GM12878 (cell line): ENCODE results near the gene OLFM1. TPM values are rescaled to one million over a fixed set of nuclear protein-coding genes. Genes with fewer than 3 reads are reported as not detected.

ENCODE experiments used
- ATAC-seq: fragments of 200-7000 bp; cut with Tn5 transposase; 3 replicates; pipeline ENCODE4 v1.9.1; 2020; ENCODE audit warnings: mild to moderate bottlenecking, moderate library complexity
- BruUV-seq: library from RNA; stranded (reverse); fragments of 400-500 nt; replicated peaks from 2 replicates; lab custom pipeline; 2021; lab: Mats Ljungman, UMichigan
- CTCF ChIA-PET: fragments of 300-600 bp; sonication (Branson Sonifier 250); formaldehyde crosslinking; extraction: SDS; loops from one replicate; lab custom pipeline; 2021; ENCODE audit warnings: inconsistent platforms; lab: Yijun Ruan, JAX
- POLR2A ChIA-PET: fragments of 350-600 bp; formaldehyde crosslinking; extraction: SDS; loops from one replicate; lab custom pipeline; 2021; ENCODE audit warnings: inconsistent platforms; lab: Charles Lee
- RAD21 ChIA-PET: fragments of 300-600 bp; sonication (Branson Sonifier 250); formaldehyde crosslinking; loops from one replicate; lab custom pipeline; 2023; ENCODE audit warnings: antibody characterized with exemption; ENCODE audit not compliant: unreplicated experiment; lab: Charles Lee
- SMC1A ChIA-PET: fragments of 300-600 bp; sonication (Branson Sonifier 250); formaldehyde crosslinking; loops from one replicate; lab custom pipeline; 2023; ENCODE audit not compliant: unreplicated experiment, uncharacterized antibody; lab: Charles Lee
- DNase-seq: peaks from one replicate; pipeline ENCODE4 v3.0.0-alpha.2; 2011; ENCODE audit warnings: low read depth, low spot score
- FAIRE-seq: peaks from 3 replicates; lab custom pipeline; 2011; peaks lifted over from hg19 to GRCh38; lab: Jason Lieb, UNC
- H2AFZ ChIP-seq: 2 replicates; pipeline ENCODE4 v1.6.0; 2011; ENCODE audit warnings: low read depth, low read length, control low read depth; ENCODE audit not compliant: control insufficient read depth
- H3K27ac ChIP-seq: 2 replicates; pipeline ENCODE4 v1.5.1; 2011; ENCODE audit warnings: control low read depth; ENCODE audit not compliant: control insufficient read depth, insufficient read depth
- H3K27me3 ChIP-seq, 2 experiments: replicated peaks in 1 of 2; 2 replicates each; pipeline versions ENCODE4 v1.6.0 to v1.6.1; 2011; ENCODE audit warnings: low read length in 1 of 2; ENCODE audit not compliant: control insufficient read depth in 2 of 2, insufficient read depth in 2 of 2
- H3K36me3 ChIP-seq, 2 experiments: 2 replicates each; pipeline ENCODE4 v1.5.1; 2011; ENCODE audit warnings: low read length in 1 of 2; ENCODE audit not compliant: control insufficient read depth in 2 of 2, insufficient read depth in 2 of 2
- H3K4me1 ChIP-seq: 2 replicates; pipeline ENCODE4 v1.6.1; 2011; ENCODE audit warnings: mild to moderate bottlenecking, low read length, moderate library complexity, mixed read lengths; ENCODE audit not compliant: control insufficient read depth, insufficient read depth
- H3K4me2 ChIP-seq: 2 replicates; pipeline ENCODE4 v1.6.0; 2011; ENCODE audit warnings: control low read depth; ENCODE audit not compliant: control insufficient read depth, insufficient read depth
- H3K4me3 ChIP-seq: fragments of 200-600 bp; sonication (generic); 2 replicates; pipeline ENCODE4 v1.5.1; 2016
- H3K79me2 ChIP-seq: 2 replicates; pipeline ENCODE4 v1.6.0; 2011; ENCODE audit warnings: low read length; ENCODE audit not compliant: control insufficient read depth, insufficient read depth
- H3K9ac ChIP-seq: 2 replicates; pipeline ENCODE4 v1.8.0; 2011; ENCODE audit warnings: low read length, control low read depth, mixed read lengths; ENCODE audit not compliant: control insufficient read depth, insufficient read depth
- H3K9me3 ChIP-seq: replicated peaks from 3 replicates; pipeline ENCODE4 v1.5.1; 2011; ENCODE audit warnings: mild to moderate bottlenecking, low read length; ENCODE audit not compliant: control insufficient read depth, insufficient read depth
- H4K20me1 ChIP-seq: 2 replicates; pipeline ENCODE4 v1.6.0; 2011; ENCODE audit not compliant: control insufficient read depth, insufficient read depth
- BCL3 ChIP-seq: IDR thresholded peaks from 2 replicates; pipeline ENCODE4 v1.6.1; 2011; ENCODE audit warnings: borderline replicate concordance, low read depth, mild to moderate bottlenecking, moderate library complexity, low read length; ENCODE audit not compliant: insufficient read depth, poor library complexity, severe bottlenecking
- BMI1 ChIP-seq: fragments of 450-650 bp; IDR thresholded peaks from 2 replicates; pipeline ENCODE4 v1.6.1; 2016; ENCODE audit warnings: mild to moderate bottlenecking, moderate library complexity, borderline replicate concordance
- ETV6 ChIP-seq, 2 experiments: fragments of 450-650 bp in 1 of 2; IDR thresholded peaks in 1 of 2; conservative IDR thresholded peaks in 1 of 2; 2 replicates each; pipeline ENCODE4 v1.6.1; 2014; ENCODE audit warnings: antibody characterized with exemption in 1 of 2, borderline replicate concordance in 1 of 2, low read depth in 1 of 2, mild to moderate bottlenecking in 1 of 2, moderate library complexity in 1 of 2
- FOXM1 ChIP-seq: IDR thresholded peaks from 2 replicates; pipeline ENCODE4 v1.6.1; 2012; ENCODE audit warnings: low read depth, mild to moderate bottlenecking, inconsistent platforms, low read length, moderate library complexity
- HDGF ChIP-seq: fragments of 450-650 bp; IDR thresholded peaks from 2 replicates; pipeline ENCODE4 v1.6.1; 2016; ENCODE audit warnings: antibody characterized with exemption
- KLF5 ChIP-seq: fragments of 450-650 bp; IDR thresholded peaks from 2 replicates; pipeline ENCODE4 v1.6.1; 2014; ENCODE audit warnings: mild to moderate bottlenecking; ENCODE audit not compliant: partially characterized antibody
- MTA2 ChIP-seq: fragments of 450-650 bp; IDR thresholded peaks from 2 replicates; pipeline ENCODE4 v1.6.1; 2016; ENCODE audit warnings: low read depth, mild to moderate bottlenecking, moderate library complexity
- MYB ChIP-seq: fragments of 150-350 bp; IDR thresholded peaks from 2 replicates; pipeline ENCODE4 v1.6.1; 2014; ENCODE audit warnings: mild to moderate bottlenecking, low read depth, low read length, borderline replicate concordance
- NFIC ChIP-seq: IDR thresholded peaks from 2 replicates; pipeline ENCODE4 v1.6.1; 2012; ENCODE audit warnings: low read depth, mild to moderate bottlenecking, inconsistent platforms, low read length, moderate library complexity
- NR2C1 ChIP-seq: fragments of 450-650 bp; IDR thresholded peaks from 2 replicates; pipeline ENCODE4 v1.6.1; 2017; ENCODE audit warnings: antibody characterized with exemption, mild to moderate bottlenecking, moderate library complexity
- PBX3 ChIP-seq: IDR thresholded peaks from 2 replicates; pipeline ENCODE4 v1.6.1; 2011; ENCODE audit warnings: mild to moderate bottlenecking, low read depth, low read length, moderate library complexity; ENCODE audit not compliant: insufficient replicate concordance
- PKNOX1 ChIP-seq: fragments of 450-650 bp; IDR thresholded peaks from 2 replicates; pipeline ENCODE4 v1.6.1; 2016; ENCODE audit warnings: mild to moderate bottlenecking
- POLR2AphosphoS5 ChIP-seq: IDR thresholded peaks from 2 replicates; pipeline ENCODE4 v1.6.1; 2011; ENCODE audit warnings: mild to moderate bottlenecking, low read length, inconsistent platforms
- SMC3 ChIP-seq: IDR thresholded peaks from 2 replicates; pipeline ENCODE4 v1.6.1; 2011; ENCODE audit warnings: low read length, improper control_type of control experiment, borderline replicate concordance
- TCF12 ChIP-seq: IDR thresholded peaks from 2 replicates; pipeline ENCODE4 v1.6.1; 2011; ENCODE audit warnings: low read depth, mild to moderate bottlenecking, low read length
- TCF3 ChIP-seq: IDR thresholded peaks from 2 replicates; pipeline ENCODE4 v1.6.1; 2012; ENCODE audit warnings: low read depth, mild to moderate bottlenecking, low read length, borderline replicate concordance; ENCODE audit not compliant: insufficient read depth
- ZBTB40 ChIP-seq: fragments of 450-650 bp; IDR thresholded peaks from 2 replicates; pipeline ENCODE4 v1.6.1; 2016; ENCODE audit warnings: mild to moderate bottlenecking, moderate library complexity, borderline replicate concordance
- ZNF207 ChIP-seq: fragments of 450-650 bp; IDR thresholded peaks from 2 replicates; pipeline ENCODE4 v1.6.1; 2014; ENCODE audit warnings: antibody characterized with exemption, mild to moderate bottlenecking, borderline replicate concordance
- WGBS: methylation state at CpG from one replicate; pipeline ENCODE4 v1.1.6; 2016; ENCODE audit warnings: low lambda C conversion rate; ENCODE audit not compliant: insufficient replicate concordance, insufficient coverage; ENCODE audit errors: missing lambda C conversion rate; 5-methylcytosine and 5-hydroxymethylcytosine counted together
- in situ Hi-C: fragments of 300-500 bp; cut with MboI; formaldehyde crosslinking; loops from 9 replicates; pipeline ENCODE4 v1.14.3; 2018; ENCODE audit warnings: mixed read lengths
- intact Hi-C: fragments of 100-400 bp; cut with micrococcal nuclease; formaldehyde crosslinking; loops from one replicate; pipeline ENCODE4 v1.14.2; 2022; ENCODE audit not compliant: unreplicated experiment
- polyA plus RNA-seq, 11 experiments: library from polyadenylated mRNA; depleted of rRNA in 4 of 11; unstranded in 6 of 11; stranded (reverse) in 5 of 11; fragments of >200 nt; fragmentation: Nextera tagmentation in 4 of 11; fragmentation: Illumina TruSeq in 1 of 11; extraction: Ambion mirVana in 4 of 11; extraction: Trizol in 1 of 11; gene quantifications; 1 replicate in 1 of 11; 2 replicates in 10 of 11; pipeline versions ENCODE4 v1.2.1 to v1.2.3, GENCODE V29; 2011 to 2016; ENCODE audit warnings: inconsistent platforms in 2 of 11, missing spikeins in 2 of 11, low read depth in 1 of 11
- total RNA-seq, 4 experiments: library from RNA; depleted of rRNA in 3 of 4; stranded (reverse); fragments of >200 nt in 3 of 4; fragmentation: Illumina TruSeq in 1 of 4; extraction: Trizol in 1 of 4; gene quantifications; 2 replicates each; pipeline versions ENCODE4 v1.2.1 to v1.2.3, GENCODE V29; 2013 to 2021

Gene OLFM1
- total and polyA plus RNA-seq, 10 of the 15 experiments (the other 5 are each of a cell fraction or from before 2014, with no cell fraction given) = not detected

- ChIA-PET SMC1A (no interaction called here), CTCF (no interaction called here), POLR2A (no interaction called here), RAD21 (no interaction called here)
- no TSS peak for BruUV-seq
- Histone ChIP-seq H3K9me3 (no peaks in the 10 kb centered on the region), H4K20me1 (no peaks in the 10 kb centered on the region), H3K36me3 (no peaks in the 10 kb centered on the region), H3K9ac (no peak overlapping the region), H3K4me3 (no peak overlapping the region), H2AFZ (no peak overlapping the region), H3K4me2 (no peak overlapping the region), H3K27me3 (no peaks in the 10 kb centered on the region), H3K4me1 (no peaks in the 10 kb centered on the region), H3K27ac (no peak overlapping the region), H3K79me2 (no peaks in the 10 kb centered on the region)
- no peak for ATAC-seq
- intact Hi-C loops = no loop called here
- WGBS = 25% methylated on average over 12 of the region's 12 CpGs
- no peak for FAIRE-seq
- TF ChIP-seq PKNOX1 (no peak), ETV6 (conservative IDR thresholded peaks at IDR 0.05 in 1 of 2, IDR thresholded peaks at IDR 0.05 in 1 of 2; ENCODE audit: borderline replicate concordance in 1 of 2, low read depth in 1 of 2) (no peak), NR2C1 (no peak), FOXM1 (no peak), TCF3 (no peak), BMI1 (no peak), PBX3 (no peak), MTA2 (no peak), HDGF (no peak), ZNF207 (no peak), SMC3 (no peak), KLF5 (no peak), BCL3 (no peak), MYB (no peak), ZBTB40 (no peak), NFIC (no peak), TCF12 (no peak), POLR2AphosphoS5 (no peak)
- DNase-seq = no peak
- in situ Hi-C loops = no loop called here
Observed at GRCh38 chr9:135147474-135147805, 60.0 kb downstream of the OLFM1 start.
